HG03457 (cell line): ENCODE measurements around the gene DUSP11.
A peak's percentile ranks its signal among the peaks of the same experiment; 100 is the strongest.
"Not testable (repeated sequence)": the region's sequence is repeated elsewhere in the genome, so short reads cannot be mapped to it uniquely, and the experiment has no call there.

Experiments
- ATAC-seq: cut with Tn5 transposase; IDR thresholded peaks from one replicate; pipeline ENCODE4 v1.9.1; 2021; ENCODE audit warnings: moderate number of reproducible peaks; ENCODE audit not compliant: unreplicated experiment

The DUSP11 gene

DNA sequence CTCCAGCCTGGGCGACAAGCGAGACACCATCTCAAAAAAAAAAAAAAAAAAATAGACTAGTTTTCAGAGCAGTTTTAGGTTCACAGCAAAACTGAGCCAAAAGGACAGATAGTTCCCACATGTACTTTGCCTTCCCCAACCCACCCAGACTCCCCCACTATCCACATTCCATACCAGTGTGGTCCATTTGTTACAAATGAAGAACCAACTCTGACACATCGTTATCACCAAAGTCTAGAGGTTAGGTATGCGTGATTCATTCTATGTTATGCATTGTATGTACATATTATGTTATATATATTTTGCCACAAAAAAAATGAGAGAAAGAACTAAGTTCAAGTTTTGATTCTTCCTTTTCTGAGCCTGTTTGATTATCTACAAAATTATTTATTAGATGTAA, 3.5 kb downstream of the DUSP11 start:
- no peak for ATAC-seq

DNA sequence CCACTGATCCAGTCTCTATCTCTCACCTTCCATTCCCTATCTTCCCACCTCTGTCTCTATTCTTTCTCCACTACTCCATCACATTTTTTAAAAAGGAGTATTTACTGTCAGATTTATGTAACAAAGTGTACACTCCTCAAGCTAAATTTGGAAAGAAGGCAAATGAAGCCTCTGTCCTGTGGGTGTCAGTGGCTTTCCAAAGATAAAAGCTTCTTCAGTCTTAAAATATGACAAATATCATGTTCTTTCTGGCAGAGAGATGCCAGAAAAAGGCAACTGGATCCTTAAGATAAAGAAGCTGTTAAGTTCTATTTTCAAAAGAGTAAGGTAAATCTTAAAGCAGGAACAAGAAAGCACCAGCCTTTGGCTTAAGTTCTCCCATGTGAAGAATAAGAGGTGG, 7.1 kb downstream of the DUSP11 start:
- ATAC-seq, result no peak

DNA sequence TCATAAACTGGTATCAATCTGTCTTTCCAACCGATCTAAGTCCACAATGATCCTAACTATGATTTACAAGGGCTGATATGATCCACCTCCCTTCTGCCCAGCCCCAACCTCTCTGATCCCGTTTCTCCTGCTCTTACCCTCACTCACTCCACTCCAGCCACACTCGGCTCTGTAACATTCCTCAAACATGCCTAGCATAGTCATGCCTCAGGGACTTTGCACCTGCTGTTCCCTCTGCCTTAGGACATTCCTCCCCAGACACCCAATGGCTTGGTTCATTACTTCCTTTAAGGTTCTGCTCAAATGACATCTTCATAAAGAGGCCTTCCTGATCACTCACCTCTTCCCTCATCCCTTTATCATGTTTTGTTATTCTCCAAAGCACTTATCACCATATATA, 9.2 kb downstream of the DUSP11 start:
- no peak for ATAC-seq

DNA sequence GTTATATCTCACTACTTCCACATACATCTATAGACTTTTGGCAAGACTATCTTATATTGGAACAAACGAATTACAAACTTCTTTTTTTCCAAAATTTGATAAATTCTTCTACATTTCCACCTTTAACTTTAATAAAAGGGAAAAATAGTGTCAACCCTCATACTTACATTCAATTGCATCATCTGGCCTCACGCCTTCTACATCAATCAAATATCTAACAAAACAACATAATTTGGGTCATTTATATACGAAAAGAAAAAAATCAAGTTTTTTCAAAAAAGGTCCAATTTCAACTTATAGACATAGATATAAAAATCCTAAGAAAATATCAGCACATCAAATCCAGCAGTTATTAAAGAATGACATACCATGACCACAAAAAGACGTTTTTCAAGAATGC, 12.9 kb downstream of the DUSP11 start:
- ATAC-seq, result no peak

DNA sequence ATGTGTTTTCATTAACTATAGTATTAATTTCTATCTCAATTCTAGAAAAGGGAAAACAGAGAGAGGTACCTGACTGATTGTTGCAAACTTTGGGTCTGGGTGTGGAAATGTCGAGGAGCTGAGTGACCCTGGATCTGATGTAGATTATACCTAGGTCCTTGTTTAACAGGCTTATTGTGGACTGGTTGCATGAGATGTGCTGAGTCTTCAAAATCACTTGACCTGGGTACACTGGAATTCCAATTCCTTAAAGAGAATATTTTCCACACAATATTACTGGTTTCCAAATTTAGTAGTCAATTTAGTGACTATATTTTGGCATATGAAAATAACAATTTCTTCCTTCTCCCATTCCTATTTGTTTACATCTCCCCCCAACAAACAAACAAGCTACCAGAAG, 13.6 kb downstream of the DUSP11 start:
- no peak for ATAC-seq

DNA sequence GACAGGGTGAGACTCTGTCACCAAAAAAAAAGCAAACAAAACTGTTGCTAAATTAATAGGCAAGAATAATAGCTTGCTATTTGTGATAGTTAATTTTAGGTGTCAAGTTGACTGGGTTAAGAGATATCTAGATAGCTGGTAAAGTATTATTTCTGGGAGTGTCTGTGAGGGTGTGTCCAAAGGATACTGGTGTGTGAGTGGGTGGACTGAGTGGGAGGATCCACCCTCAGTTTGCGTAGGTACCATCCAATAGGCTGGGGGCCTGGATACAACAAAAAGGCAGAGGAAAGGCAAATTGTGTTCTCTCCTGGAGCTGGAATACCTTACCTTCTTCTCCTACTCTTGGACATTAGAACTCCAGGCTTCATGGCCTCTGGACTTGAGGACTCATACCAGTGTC, 15.0 kb downstream of the DUSP11 start:
- ATAC-seq, result no peak

DNA sequence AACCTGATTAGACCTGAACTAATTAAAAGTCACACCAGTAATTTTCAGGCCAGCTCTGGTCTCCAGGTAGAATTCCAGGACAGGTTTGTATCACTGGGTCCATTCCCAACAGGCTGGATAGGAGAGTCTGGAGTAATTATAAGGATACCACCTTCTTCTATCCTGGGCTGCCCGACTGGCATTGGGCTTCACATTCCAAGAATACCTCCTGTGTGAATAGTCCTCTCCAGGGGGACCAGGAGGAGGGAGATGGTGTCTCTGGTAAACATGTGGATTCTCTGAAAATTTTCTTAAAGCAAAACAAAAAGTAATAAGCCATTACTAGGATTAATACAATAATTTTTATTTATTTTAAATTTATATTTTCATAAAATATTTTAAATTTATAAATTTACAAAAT, 17.3 kb downstream of the DUSP11 start:
- ATAC-seq, result no peak

DNA sequence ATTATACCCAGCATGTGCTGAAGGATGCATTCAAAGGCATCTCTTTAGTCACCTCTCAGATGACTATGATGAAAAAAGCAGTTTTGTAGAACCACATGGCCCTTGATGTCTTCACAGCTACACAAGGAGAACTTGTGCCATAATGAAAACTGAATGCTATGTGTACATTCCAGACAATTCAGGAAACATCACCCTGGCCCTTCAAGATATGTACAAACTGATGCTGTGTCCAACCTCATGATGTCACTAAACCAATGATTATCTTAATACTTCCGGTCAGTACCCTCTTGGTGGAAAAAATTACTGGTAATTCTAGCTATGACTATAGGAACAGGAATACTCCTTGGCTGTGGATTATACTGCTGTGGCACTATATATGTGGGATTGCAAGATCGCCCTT, 20.0 kb downstream of the DUSP11 start:
- no peak for ATAC-seq

DNA sequence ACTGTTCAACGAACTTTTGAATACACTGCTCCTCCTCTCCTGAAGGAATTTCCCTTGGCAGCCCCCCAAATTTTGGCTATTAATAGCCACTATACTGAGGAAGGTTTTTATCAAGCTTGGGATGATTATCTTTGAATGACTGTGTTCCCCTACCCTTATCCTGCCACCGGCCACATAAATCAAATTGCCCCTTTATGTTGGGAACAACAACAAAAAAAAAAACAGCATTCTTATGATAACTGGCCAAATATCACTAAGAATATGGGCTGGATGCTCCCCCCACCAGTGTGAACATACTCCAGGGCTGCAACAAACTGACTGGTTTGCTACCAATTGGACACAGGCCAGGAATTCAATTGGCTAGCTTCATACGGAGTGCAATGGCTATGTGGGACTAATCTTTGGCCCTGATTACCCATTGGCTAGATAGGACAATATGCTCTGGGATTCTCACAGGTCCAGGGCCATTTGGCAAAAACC, 20.6 kb downstream of the DUSP11 start:
- ATAC-seq, result no peak

DNA sequence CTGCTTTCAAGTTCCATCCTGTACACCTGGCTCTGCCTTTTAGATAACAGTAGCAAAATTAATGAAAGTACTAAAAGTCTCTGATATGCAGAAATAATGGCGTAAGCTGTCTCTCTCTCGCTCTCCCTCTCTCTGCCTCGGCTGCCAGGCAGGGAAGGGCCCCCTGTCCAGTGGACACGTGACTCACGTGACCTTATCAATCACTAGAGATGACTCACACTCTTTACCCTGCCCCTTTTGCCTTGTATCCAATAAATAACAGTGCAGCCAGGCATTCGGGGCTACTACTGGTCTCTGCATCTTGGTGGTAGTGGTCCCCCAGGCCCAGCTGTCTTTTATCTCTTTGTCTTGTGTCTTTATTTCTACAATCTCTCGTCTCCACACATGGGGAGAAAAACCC, 25.6 kb downstream of the DUSP11 start:
- ATAC-seq, result not testable (repeated sequence)

DNA sequence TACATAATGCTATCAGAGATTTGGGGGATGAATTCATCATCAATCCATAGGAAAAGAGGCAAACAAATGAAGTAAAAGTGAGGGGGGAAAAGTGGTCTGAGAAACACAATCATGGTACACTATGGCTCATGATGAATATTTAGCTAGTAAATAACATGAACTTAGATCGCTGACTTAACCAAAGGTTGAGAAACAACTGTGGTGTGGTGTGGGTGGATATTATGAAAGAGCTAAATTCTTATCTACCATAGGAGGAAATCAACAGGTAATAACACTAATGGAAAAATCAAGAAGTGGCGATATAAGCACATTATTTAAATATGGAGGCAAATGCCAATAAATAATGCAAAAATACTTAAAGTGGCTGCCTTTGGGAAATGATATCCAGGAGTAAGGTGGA, 30.6 kb downstream of the DUSP11 start:
- no peak for ATAC-seq

DNA sequence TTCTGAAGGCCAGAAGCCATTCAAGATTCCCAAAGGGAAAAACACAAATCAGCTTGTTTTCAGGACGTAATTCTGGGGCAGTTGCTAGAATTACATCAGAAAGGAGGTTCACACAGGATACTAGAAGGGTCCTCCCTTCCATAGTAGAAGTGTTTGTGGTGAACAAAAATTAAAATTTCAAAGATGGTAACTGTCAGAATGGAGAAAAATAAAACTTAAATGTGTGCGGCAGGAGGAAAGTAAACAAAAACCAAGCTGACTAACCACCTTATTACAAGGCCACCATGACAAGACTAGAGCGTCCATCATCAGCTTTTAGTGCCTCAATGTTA, 33.1 kb downstream of the DUSP11 start:
- no peak for ATAC-seq

DNA sequence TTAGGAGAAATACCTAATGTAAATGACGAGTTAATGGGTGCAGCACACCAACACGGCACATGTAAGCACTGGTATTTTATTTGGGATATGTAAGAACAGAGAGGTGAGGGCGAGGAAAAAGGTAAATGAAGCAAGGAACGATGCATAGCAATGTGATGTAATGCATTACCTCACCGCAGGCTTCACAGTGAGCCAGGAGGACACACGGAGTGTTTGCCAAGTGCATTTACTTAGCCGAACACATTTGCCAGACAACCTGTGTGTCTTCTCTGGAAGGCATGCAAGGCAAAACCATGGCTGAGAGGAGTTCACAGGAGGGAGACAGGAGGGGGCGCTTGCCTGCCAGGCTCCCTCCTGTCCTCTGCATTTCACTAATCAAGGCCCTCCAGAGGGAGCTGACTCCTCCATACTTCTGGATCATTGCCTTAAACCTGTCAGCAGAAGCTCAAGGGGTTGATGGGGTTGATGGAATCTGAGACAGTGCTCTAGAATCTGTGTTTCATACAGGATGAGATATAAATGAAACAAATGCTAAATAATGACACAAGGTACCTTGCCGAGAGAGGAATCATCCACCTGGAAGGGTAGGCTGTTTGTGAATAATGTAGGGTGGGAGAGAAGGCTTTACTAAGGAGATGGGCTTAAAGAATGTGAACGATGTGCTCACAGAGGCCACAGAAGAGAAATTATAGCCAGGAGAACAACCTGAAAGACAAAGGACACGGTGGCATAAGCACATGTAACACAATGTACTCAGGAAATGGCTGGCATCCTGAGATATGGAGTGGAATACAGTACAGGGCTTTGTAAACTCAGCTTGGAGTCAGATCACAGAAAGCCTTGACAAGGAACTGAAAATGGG, 33.7 kb downstream of the DUSP11 start:
- ATAC-seq, result no peak

DNA sequence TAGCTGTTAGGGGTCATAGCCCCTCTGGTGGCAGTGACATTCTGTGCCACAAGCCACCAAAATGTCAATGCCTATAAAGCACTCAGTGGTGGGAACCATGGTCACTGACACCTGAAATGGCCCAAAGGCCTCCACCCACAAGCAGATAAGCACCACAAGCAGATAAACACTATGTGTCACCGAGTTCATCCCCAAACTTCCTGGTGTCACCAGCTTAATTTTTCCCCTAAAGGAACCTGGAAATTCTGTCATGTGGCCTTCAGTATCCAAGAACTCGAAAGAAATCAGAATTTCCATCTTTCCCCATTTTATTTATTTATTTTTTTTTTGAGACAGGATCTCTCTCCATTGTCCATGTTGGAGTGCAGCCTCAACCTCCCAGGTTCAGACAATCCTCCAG, 39.1 kb downstream of the DUSP11 start:
- no peak for ATAC-seq

DNA sequence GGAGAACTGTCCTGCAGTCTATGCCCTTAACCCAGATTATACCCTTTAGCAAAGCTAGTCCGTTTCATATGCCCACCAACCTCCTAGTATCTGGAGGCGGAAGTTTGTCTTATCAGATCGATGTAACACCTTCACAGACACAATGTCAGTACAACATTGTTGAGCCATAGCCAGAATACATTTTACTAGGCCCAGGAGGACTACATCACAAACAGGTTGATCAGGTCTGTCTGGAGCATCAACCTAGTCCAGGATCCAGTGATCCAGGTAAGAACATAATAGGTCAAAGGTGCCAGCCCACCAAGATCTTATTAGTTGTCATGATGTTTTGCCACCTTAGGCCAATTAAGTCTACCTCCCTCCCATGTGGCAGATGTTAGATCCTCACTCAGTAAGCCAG, 40.8 kb downstream of the DUSP11 start:
- ATAC-seq, result no peak

DNA sequence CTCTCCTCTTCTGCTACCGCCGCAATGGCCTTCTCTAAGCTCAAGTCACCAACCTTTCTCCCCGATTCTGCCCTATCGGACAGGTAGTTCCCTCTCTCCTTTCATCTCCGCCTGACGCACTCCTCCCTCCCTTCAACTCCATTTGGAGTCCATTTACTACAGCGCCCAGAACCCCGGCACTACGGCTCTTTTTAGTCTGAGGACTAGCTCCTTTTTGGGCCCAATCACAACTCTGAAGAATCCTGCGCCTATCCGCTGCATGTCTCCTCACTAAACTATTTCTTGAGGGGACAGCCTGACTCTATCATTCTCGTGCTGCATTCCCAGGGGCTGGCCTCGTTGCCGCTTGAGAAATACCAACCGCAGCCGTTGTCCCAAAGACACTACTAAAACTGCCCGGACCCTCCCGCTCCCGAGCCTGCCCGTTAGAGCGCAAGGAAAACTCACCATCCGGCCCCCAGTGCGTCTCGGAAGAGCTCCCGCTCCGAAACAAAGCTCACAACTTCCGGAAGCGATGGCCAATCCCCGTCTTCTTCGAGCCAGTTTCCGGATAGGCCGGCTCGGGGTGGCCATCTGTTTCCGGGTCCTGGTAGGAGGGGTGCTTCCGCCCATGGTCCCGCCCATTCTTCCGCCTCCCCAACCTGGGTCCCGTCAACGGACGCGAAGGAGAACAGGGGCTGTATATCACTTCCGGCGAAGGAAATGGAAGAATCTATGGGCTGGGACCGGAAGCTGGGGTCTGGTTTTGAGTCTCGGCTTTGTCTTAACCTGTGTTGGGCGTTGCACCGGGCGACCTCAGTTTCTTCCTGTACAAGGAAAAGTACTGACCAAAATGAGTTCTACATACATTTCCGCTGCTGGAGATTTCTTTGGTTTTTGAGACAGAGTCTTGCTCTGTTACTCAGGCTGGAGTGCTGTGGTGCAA, 42.8 kb downstream of the DUSP11 start, which contains the start of gene TPRKB:
TSS of gene TPRKB (minus strand) at position 491 of the 925 bp plus-strand sequence. CDS start 2,776 bp downstream, outside the sequence.
- peak; percentile 87 for ATAC-seq

DNA sequence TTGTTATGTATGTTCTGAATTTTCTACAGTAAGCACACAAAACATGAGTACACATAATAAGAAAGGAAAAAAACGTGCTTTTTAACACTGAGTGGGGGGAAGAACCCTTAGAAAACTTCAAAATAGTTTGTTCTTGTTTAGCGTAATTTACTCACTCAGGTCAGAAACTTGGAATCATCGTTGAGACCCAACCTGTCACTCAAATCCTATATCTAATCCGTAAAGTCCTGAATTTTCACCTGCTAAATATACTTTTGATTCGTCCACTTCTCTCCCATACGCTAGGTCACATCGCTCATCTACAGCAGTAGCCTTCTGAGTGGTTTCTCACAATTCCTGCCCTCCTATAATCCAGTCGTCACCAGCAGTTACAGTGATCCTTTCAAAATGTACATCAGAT, 43.5 kb downstream of the DUSP11 start:
- ATAC-seq, result no peak

DNA sequence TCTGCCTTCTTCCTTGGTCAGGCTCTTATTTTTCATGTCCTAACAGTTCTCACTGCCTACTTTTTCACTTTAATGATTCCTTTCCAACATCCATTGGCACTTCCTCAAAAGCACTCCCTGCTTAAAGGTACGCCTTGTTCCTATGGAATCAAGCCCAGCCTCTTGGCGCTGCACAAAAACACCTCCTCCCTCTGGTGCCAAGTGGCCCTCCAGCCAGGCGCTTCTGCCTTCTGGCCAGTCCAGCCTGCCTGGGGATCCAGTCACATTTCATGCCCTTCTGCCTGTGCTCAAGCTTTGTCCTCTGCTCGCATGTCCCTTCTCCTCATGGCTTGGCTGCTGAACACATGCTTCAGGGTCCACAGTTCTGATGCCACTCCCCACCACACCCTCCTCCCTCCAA, 49.1 kb downstream of the DUSP11 start:
- ATAC-seq, result no peak

DNA sequence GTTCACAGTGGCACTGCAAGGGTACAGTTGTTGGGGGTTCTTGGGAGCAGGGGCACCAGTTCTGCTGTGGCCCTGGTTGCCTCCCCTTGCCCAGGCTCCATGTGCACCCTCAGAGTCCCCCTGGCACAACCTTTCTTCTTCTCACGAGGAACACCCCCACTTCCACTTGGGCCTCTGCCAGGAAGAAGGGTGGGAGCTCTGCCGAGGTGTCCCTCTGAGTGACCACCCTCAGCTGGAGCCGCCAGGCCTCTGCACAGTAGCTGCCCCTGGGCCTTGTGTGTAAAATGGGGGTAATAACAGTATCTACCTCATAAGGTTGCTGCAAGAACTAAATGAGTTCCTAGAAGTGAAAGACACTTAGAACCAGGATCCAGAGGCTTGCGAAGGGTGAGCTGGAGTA, 51.2 kb downstream of the DUSP11 start:
- no peak for ATAC-seq

DNA sequence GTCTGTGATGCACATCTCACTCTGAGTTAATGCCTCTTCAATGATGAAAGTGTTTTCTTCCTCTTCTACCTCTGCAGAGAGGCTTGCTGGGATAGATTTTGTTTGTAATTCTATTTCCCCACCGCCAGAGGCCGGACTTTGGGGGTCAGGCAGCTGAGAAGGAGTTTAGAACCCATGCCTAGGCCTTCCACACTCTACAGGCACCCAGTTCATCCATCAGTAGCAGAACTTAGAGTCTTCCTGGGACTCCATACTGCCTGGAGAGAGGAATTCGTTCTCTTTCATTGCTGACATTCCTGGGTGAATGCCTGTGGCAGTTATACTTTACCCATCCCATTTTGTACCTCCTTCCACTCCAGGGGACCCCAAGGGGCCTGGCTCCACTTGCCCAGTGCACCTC, 51.9 kb downstream of the DUSP11 start:
- ATAC-seq, result no peak

DNA sequence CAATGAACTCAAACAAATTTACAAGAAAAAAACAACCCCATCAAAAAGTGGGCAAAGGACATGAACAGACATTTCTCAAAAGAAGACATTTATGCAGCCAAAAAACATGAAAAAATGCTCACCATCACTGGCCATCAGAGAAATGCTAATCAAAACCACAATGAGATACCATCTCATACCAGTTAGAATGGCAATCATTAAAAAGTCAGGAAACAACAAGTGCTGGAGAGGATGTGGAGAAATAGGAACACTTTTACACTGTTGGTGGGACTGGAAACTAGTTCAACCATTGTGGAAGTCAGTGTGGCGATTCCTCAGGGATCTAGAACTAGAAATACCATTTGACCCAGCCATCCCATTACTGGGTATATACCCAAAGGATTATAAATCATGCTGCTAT, 53.2 kb downstream of the DUSP11 start:
- not testable (repeated sequence) for ATAC-seq
